NK-92 (cell line): Measurements from ENCODE around the gene GIPC2.

Experiments used
- DNase-seq: peaks from one replicate; lab custom pipeline; 2025; ENCODE audit not compliant: unreplicated experiment; lab: John Stamatoyannopoulos, UW

The GIPC2 gene

GRCh38 chr1:78143152-78143551, 97.4 kb downstream of the GIPC2 start:
- DNase-seq: no peak

DNA sequence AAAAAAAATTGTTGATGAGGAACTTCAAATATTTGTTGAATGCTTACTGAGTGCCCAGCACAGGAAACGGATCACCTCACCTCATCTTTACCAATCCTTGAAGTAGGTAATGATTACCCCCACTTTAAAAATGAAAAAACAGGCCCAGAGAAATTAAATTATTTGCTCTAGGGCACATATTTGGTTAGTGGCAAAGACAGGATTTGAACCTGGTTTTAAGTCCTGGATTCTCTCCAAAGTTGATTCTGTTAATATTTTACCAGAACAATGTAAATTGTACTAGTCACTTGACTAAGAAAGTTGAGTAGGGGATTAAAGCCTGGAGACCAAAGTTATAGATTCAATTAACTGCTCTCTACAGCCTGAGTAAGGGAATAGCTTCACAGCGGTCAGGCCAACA, 97.9 kb downstream of the GIPC2 start:
- no peak for DNase-seq

DNA sequence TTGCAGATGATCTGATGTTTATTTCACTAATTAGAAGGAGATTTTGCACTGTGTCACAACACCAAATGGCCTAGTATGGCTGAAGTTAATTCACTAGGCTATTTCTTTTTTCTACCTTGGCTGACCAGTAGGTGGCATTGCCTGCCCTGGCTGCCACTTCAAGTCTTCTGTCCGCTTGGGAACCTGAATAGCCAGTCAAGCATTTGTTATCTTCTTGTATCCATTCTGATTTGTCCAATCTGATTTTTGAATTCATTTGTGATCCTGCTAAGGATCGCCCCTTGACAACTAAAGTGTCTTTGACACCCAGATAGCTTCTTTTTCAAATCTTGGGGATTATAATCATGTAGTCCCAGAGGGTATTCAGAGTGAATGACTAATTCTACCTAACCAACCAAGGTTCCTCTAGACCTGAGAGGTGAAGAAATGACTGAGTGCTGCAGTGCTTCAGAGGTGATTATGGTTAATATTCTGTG, 99.4 kb downstream of the GIPC2 start:
- no peak for DNase-seq

GRCh38 chr1:78146205-78146771, 100.5 kb downstream of the GIPC2 start:
- DNase-seq: no peak

- no peak for DNase-seq
Observed at GRCh38 chr1:78147031-78147430, 101.3 kb downstream of the GIPC2 start.

DNA sequence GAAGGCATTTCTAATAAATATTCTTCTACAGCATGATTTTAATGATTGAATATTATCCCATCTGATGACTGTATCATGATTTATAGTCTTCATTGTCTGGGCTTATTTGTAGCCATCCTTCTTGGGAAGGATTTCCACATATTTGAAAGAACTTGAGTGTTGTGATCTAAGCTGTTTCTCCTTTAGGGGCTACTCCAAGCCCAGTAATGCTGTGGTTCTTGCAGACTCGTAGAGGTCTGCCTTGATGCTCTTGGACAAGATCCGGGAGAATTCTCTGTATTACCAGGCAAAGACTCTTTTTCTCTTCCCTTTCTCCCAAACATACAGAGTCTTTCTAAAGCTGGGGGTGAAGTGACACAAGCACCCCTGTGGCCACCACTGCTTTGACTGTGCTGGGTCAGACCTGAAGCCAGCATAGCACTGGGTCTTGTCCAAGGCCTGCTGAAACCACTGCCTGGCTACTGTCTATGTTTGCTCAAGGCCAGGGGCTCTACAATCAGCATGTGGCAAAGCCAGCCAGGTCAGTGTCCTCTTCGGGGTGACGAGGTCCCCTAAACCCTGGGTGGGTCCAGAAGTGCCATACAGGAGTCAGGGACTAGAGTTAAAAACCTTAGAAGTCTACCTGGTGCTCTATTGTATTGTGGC, 107.4 kb downstream of the GIPC2 start:
- DNase-seq: no peak

- no peak for DNase-seq
Observed at GRCh38 chr1:78155121-78155520, 109.4 kb downstream of the GIPC2 start.

DNA sequence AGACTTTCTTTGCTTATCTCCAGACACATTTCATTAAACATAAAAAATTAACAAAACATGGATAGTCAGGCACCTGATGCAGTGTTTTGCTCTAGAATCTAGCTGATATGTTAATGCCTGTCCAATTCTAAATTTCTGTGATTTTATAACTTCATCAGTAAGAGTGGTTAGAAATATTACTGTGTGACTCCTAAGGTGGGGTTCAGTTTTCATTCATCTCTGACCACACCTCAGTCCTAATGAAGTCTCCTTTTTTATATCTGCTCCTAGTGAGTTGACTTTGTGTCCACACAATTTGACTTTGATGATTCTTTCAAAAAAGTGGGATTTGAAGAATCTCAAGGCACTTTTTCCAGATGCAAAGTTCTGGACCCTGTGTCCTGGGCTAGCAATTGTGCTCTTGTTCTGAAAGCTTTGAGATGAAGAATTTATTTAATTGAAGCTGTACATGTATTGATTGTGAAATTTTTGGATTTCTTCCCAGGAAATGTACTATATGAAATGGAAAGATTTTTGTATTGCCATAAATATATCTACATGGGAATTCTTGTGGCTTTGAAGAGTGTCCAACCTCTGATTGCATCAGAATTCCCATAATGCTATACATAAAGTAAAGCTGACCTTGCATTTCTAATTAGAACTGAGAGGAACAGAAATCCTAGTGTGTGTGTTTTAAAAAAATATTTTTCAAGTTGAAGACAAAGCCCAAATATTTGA, 111.2 kb downstream of the GIPC2 start:
- DNase-seq: no peak

- no peak for DNase-seq
Observed at GRCh38 chr1:78165816-78166215, 120.0 kb downstream of the GIPC2 start.

GRCh38 chr1:78168306-78168705, 122.5 kb downstream of the GIPC2 start:
- DNase-seq: no peak

GRCh38 chr1:78170859-78171258, 125.1 kb downstream of the GIPC2 start:
- DNase-seq: no peak

DNA sequence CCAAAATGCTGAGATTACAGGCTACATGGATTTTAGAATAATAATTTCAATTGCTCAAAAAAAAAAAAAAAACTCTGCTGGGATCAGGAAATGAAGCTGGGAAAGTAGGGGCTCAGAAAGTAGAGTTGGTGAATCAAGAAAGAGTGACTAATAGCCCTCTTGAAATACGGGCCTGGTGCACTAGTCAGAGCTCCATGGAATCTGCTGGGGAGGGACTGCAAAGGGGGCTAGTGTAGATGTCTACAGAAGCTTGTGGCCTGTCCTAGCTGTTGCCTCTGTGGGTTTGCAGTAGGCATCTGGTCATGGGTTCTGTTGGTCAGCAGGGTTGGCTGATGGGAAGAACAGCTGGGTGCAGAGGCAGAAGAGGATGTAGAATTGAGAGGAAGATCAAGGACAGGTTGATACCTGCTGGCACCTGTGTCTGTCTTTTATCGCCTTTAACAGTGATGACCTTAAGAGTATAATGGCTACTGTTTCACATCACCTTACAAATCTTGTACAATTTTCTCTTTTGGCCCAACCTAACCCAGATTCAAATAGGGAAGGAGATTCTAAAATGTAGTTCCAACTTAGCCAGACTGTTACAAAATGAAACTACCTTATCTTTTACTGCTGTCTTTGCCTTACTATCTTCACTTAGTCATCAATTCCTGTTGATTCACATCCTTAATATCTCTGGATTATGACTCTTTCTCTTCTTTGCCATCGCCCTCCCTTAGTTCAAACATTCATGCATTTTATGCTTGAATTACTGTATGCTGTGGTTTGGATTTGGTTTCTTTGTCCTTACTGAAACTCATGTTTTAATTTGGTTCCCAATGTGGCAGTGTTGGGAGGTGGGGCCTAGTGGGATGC, 126.2 kb downstream of the GIPC2 start:
- no peak for DNase-seq

DNA sequence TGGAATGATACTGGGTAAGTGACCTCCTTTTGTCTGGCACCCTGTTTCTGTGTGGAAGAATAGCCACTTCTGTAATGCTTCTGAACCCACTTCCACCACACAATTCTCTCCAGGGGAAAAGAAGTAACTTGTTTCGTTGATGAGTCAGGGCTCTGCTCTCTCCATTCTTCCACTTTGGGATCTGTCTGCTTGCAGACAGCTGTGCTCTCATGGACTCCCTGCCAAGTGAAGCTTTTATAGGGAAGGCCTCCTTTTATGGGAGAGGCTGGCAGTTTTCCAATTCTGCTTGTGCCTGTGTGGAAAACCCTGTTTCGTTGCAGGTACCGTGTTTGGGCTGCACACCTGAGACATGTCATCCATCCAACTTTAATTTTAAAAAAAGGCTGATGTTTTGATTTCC, 130.7 kb downstream of the GIPC2 start:
- DNase-seq: no peak

DNA sequence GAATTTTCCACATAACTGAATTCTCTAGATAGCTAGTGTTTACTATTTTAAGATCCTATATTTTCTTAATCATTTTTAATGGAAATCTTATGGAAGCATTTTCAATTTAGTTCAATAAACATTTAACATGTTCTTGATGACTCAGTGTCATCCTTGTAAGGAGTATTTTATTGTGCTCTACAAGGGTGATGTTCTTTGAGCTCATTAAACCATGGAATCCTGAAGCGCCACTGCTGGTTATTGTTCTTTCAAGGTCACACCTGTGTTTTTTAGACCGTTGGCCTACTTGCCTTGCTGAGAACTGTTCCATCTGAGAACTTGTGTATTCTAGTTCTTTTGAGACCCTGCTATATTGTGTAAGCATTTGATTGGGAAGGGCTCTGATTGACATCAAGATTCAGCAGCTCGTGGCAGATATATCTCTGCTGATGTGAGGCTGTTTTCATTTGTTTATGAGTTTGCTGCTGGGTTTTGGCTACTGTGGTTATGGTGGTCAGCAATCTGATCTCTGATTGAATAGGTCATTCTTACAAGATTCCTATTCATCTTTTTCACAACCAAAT, 132.0 kb downstream of the GIPC2 start:
- no peak for DNase-seq

GRCh38 chr1:78178816-78179215, 133.1 kb downstream of the GIPC2 start:
- DNase-seq: no peak

DNA sequence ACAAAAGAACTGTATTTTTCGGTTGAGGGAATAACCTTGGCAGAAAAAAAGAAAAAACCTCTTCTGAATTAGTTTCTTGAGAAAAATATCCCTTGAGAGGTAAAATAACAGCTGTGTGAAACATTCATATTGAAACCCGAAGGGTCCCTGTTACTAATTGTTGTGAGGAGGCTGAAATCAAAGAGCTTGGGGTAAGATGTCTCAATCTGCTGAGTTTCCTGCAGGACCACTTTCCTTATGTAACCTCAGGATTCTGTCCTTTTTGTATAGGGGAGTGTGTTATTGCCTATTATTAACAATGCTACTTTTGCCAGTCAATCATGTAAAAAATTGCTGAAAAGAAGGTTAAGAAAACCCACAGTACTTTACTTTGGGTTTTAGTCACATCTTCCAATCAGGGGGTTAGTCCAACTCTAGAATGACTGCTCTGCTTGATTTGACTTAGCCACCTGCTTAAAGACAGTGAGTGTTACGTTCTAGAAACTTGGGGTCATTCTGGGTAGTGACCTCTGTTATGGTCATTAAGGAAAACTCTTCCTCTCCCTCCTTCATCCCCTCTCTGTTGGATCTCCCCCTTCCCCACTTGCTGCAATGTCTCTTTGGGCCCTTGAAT, 138.8 kb downstream of the GIPC2 start:
- DNase-seq: no peak
